ENCODE data around the gene WWOX. TPM values are rescaled to one million over a fixed set of nuclear protein-coding genes. Genes with fewer than 3 reads are reported as not detected.

Gene WWOX
- total RNA-seq, 1 experiment from 2014 or later = 79.9 TPM

DNA sequence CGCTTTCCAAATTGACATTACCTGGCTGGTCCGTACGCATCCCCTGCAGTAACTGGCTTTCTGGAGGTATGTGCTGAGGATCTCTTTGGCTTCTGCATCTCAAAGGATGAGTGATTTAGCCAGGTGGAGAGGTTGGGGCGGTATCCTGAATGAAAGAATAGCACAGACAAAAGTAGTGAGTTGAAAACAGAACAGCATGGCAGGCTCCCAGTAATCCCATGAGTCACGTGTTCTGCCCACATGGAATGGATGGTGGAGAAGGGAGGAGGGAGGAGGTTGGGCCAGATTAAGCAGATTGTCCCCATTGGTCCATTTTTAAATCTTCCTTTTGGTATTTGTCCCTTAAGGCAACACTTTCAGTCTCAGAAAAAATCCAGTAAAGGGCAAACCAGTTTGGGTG, 176.0 kb downstream of the WWOX start:
- CTCF ChIA-PET = no interaction called here
- no TSS peak for BruUV-seq (replicated peaks)
- Histone ChIP-seq H3K9me3 (ENCODE audit: low read depth, low read length, poor library complexity, severe bottlenecking) (no peaks in the 10 kb centered on the region), H3K4me3 (ENCODE audit: low read depth, low read length, poor library complexity, severe bottlenecking) (no peak overlapping the region), H3K36me3 (ENCODE audit: insufficient read depth, low read length, poor library complexity, severe bottlenecking) (no peaks in the 10 kb centered on the region), H3K27me3 (replicated peaks; ENCODE audit: insufficient read depth, low read depth, low read length, poor library complexity) (no peaks in the 10 kb centered on the region), H3K4me1 (ENCODE audit: insufficient read depth, low read length, poor library complexity, severe bottlenecking) (no peaks in the 10 kb centered on the region), H3K27ac (ENCODE audit: low read depth, low read length, poor library complexity, severe bottlenecking) (no peak overlapping the region)
- intact Hi-C loops (cut with micrococcal nuclease; ENCODE audit: unreplicated experiment) = no loop called here
- POLR2A ChIA-PET (ENCODE audit: low non-redundant PET) = no interaction called here
- no peak for DNase-seq (ENCODE audit: low spot score)
- TF ChIP-seq, protein P1, sequence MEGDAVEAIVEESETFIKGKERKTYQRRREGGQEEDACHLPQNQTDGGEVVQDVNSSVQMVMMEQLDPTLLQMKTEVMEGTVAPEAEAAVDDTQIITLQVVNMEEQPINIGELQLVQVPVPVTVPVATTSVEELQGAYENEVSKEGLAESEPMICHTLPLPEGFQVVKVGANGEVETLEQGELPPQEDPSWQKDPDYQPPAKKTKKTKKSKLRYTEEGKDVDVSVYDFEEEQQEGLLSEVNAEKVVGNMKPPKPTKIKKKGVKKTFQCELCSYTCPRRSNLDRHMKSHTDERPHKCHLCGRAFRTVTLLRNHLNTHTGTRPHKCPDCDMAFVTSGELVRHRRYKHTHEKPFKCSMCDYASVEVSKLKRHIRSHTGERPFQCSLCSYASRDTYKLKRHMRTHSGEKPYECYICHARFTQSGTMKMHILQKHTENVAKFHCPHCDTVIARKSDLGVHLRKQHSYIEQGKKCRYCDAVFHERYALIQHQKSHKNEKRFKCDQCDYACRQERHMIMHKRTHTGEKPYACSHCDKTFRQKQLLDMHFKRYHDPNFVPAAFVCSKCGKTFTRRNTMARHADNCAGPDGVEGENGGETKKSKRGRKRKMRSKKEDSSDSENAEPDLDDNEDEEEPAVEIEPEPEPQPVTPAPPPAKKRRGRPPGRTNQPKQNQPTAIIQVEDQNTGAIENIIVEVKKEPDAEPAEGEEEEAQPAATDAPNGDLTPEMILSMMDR (conservative IDR thresholded peaks at IDR 0.05; ENCODE audit: low read depth, low read length) = no peak
- TF ChIP-seq EZH2 (IDR thresholded peaks at IDR 0.05; ENCODE audit: borderline replicate concordance, low read depth, low read length, poor library complexity, severe bottlenecking) = no peak

DNA sequence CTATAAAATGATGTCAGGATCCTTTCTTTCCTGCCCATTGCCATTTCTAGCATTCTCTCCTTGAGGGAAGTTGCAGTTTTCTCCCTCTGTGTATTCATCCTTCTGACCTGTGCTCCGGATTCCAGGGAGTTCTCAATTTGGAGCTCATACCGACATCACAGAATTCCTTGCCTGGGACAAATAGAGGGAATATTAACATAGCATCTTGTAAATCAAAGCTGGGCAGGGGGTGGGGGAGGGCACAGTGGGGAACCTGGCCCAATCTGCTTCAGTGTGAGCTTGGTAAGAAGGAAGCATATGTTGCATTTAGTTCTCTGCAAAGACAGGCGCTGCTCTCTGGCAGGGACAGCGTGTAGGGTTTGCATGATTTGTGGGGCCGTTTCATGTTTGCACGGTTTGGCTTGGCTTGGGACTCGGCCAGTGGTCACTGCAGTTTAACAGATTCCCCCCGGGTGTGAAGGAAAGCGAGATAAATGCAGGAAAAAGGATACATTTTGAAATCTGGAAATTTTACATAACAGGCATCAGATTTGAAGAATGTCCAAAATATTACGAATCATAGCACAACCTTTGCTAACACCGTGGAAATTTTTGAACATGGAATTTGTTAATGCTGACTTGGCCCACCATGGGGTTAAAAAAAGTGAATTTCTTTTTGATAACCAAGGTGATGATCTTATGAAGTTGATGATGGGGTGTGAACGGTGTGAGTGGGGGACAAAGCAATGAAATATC, 178.0 kb downstream of the WWOX start:
- no peak for DNase-seq (ENCODE audit: low spot score)
- TF ChIP-seq, protein P1 (conservative IDR thresholded peaks at IDR 0.05; ENCODE audit: low read depth, low read length) = no peak
- TF ChIP-seq EZH2 (IDR thresholded peaks at IDR 0.05; ENCODE audit: borderline replicate concordance, low read depth, low read length, poor library complexity, severe bottlenecking) = no peak
- POLR2A ChIA-PET (ENCODE audit: low non-redundant PET) = no interaction called here
- intact Hi-C loops (cut with micrococcal nuclease; ENCODE audit: unreplicated experiment) = no loop called here
- Histone ChIP-seq H3K27me3 (replicated peaks; ENCODE audit: insufficient read depth, low read depth, low read length, poor library complexity) (no peaks in the 10 kb centered on the region), H3K9me3 (ENCODE audit: low read depth, low read length, poor library complexity, severe bottlenecking) (no peaks in the 10 kb centered on the region), H3K4me1 (ENCODE audit: insufficient read depth, low read length, poor library complexity, severe bottlenecking) (no peaks in the 10 kb centered on the region), H3K27ac (ENCODE audit: low read depth, low read length, poor library complexity, severe bottlenecking) (no peak overlapping the region), H3K36me3 (ENCODE audit: insufficient read depth, low read length, poor library complexity, severe bottlenecking) (no peaks in the 10 kb centered on the region), H3K4me3 (ENCODE audit: low read depth, low read length, poor library complexity, severe bottlenecking) (no peak overlapping the region)
- CTCF ChIA-PET = no interaction called here
- no TSS peak for BruUV-seq (replicated peaks)

DNA sequence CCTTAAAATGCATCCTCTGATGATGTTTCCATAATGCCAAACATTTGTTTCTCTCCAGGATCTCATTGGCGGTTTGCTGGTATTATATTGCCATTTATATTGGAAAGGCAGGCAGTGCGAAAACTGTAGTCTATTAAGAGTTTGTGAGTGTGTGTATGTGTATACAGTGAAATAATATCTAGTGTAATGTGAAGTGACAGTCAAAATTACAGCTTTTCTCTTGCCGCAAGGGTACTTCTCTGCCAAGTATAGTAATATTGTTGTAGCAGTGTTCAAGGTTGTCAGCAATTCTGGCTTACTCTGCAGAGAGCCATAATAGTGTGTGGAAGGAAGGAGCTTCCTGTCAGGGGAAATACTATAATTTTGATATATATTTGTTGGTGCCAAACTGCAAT, 178.6 kb downstream of the WWOX start:
- BruUV-seq (replicated peaks) = no TSS peak

More for the DNA sequence above, 178.6 kb downstream of the WWOX start:
- DNase-seq (ENCODE audit: low spot score) = no peak
- Histone ChIP-seq H3K4me1 (ENCODE audit: insufficient read depth, low read length, poor library complexity, severe bottlenecking) (no peaks in the 10 kb centered on the region), H3K27ac (ENCODE audit: low read depth, low read length, poor library complexity, severe bottlenecking) (no peak overlapping the region), H3K4me3 (ENCODE audit: low read depth, low read length, poor library complexity, severe bottlenecking) (no peak overlapping the region), H3K27me3 (replicated peaks; ENCODE audit: insufficient read depth, low read depth, low read length, poor library complexity) (no peaks in the 10 kb centered on the region), H3K9me3 (ENCODE audit: low read depth, low read length, poor library complexity, severe bottlenecking) (no peaks in the 10 kb centered on the region), H3K36me3 (ENCODE audit: insufficient read depth, low read length, poor library complexity, severe bottlenecking) (no peaks in the 10 kb centered on the region)
- POLR2A ChIA-PET (ENCODE audit: low non-redundant PET) = no interaction called here
- CTCF ChIA-PET = no interaction called here
- TF ChIP-seq EZH2 (IDR thresholded peaks at IDR 0.05; ENCODE audit: borderline replicate concordance, low read depth, low read length, poor library complexity, severe bottlenecking) = no peak
- TF ChIP-seq, protein P1 (conservative IDR thresholded peaks at IDR 0.05; ENCODE audit: low read depth, low read length) = no peak
- intact Hi-C loops (cut with micrococcal nuclease; ENCODE audit: unreplicated experiment) = no loop called here

Measured in A673 (cell line).